Measurements from ENCODE around the gene NFIA.

- TF ChIP-seq CTCF (conservative IDR thresholded peaks at IDR 0.05 in 1 of 2, IDR thresholded peaks at IDR 0.05 in 1 of 2; ENCODE audit: low read depth in 1 of 2, low read length in 2 of 2) (no peak), EZH2 (IDR thresholded peaks at IDR 0.05; ENCODE audit: low read length, missing control alignments) (no peak)
These were observed 194.8 kb downstream of the NFIA start for GRCh38 chr1:61277121-61277690.

Data from fibroblast of lung (primary cell).